Glutamatergic neuron (in vitro differentiated cells): ENCODE measurements around the gene TTLL9. TPM values are rescaled to one million over a fixed set of nuclear protein-coding genes. Genes with fewer than 3 reads are reported as not detected.

Experiments
- DNase-seq: peaks from one replicate; pipeline ENCODE4 v3.0.0; 2022
- H3K27ac Mint-ChIP-seq: one replicate; pipeline ENCODE4 v1.8.0; 2020; ENCODE audit warnings: mild to moderate bottlenecking, mixed read lengths, inconsistent platforms; ENCODE audit not compliant: unreplicated experiment
- H3K27me3 Mint-ChIP-seq: one replicate; pipeline ENCODE4 v1.8.0; 2020; ENCODE audit warnings: mild to moderate bottlenecking, moderate library complexity, mixed read lengths, inconsistent platforms; ENCODE audit not compliant: unreplicated experiment
- H3K36me3 Mint-ChIP-seq: one replicate; pipeline ENCODE4 v1.8.0; 2020; ENCODE audit warnings: mild to moderate bottlenecking, mixed read lengths, inconsistent platforms; ENCODE audit not compliant: unreplicated experiment
- H3K4me1 Mint-ChIP-seq: one replicate; pipeline ENCODE4 v1.8.0; 2020; ENCODE audit warnings: mild to moderate bottlenecking, low read depth, mixed read lengths, inconsistent platforms; ENCODE audit not compliant: unreplicated experiment
- H3K4me3 Mint-ChIP-seq: one replicate; pipeline ENCODE4 v1.8.0; 2020; ENCODE audit warnings: mild to moderate bottlenecking, mixed read lengths, inconsistent platforms; ENCODE audit not compliant: unreplicated experiment
- H3K9me3 Mint-ChIP-seq: one replicate; pipeline ENCODE4 v1.8.0; 2020; ENCODE audit warnings: mild to moderate bottlenecking, moderate library complexity, mixed read lengths, inconsistent platforms; ENCODE audit not compliant: unreplicated experiment
- CTCF ChIP-seq: fragments of 200-600 bp; sonication (generic); IDR thresholded peaks from one replicate; pipeline ENCODE4 v1.5.0; 2021; ENCODE audit not compliant: partially characterized antibody, unreplicated experiment
- total RNA-seq: library from RNA; stranded (reverse); fragmentation: NEBNext Ultra II Directional; extraction: Animal tissue kit (Norgen Biotek cat#: 25700); gene quantifications from one replicate; pipeline ENCODE4 v1.2.1, GENCODE V29; 2021; ENCODE audit not compliant: unreplicated experiment

Gene TTLL9
- total RNA-seq, 1 donor from 2014 or later = 1.5 TPM

GRCh38 chr20:31866221-31866620 is 4.2 kb upstream of the TTLL9 start:
- H3K9me3 Mint-ChIP-seq = peaks cover 21% of the 10 kb centered on the region
- peaks cover 4% of the 10 kb centered on the region for H3K36me3 Mint-ChIP-seq
- peaks cover 36% of the 10 kb centered on the region for H3K27me3 Mint-ChIP-seq
- H3K4me3 Mint-ChIP-seq = no peak overlapping the region
- no peak for TF ChIP-seq CTCF
- H3K27ac Mint-ChIP-seq = no peak overlapping the region
- H3K4me1 Mint-ChIP-seq = peaks cover 21% of the 10 kb centered on the region
- DNase-seq = no peak

- Mint-ChIP-seq H3K36me3 (peaks cover 4% of the 10 kb centered on the region), H3K27ac (no peak overlapping the region), H3K4me3 (peak overlapping the region; percentile 98), H3K9me3 (peaks cover 8% of the 10 kb centered on the region), H3K4me1 (peaks cover 2% of the 10 kb centered on the region), H3K27me3 (peaks cover 28% of the 10 kb centered on the region)
- DNase-seq = peak; percentile 22
- no peak for TF ChIP-seq CTCF
Measured at GRCh38 chr20:31868853-31869672, 1.4 kb upstream of the TTLL9 start.

- Mint-ChIP-seq H3K4me3 (peak overlapping the region; percentile 98), H3K9me3 (peaks cover 8% of the 10 kb centered on the region), H3K27me3 (peaks cover 28% of the 10 kb centered on the region), H3K36me3 (peaks cover 4% of the 10 kb centered on the region), H3K27ac (peak overlapping the region; percentile 74), H3K4me1 (peaks cover 2% of the 10 kb centered on the region)
- no peak for DNase-seq
- TF ChIP-seq CTCF = no peak
Measured at GRCh38 chr20:31869673-31869941, 827 bp upstream of the TTLL9 start.

GRCh38 chr20:31870726-31871617 is 538 bp downstream of the TTLL9 start:
- Mint-ChIP-seq H3K27ac (no peak overlapping the region), H3K27me3 (peaks cover 25% of the 10 kb centered on the region), H3K36me3 (peaks cover 4% of the 10 kb centered on the region), H3K9me3 (peaks cover 6% of the 10 kb centered on the region), H3K4me1 (peaks cover 2% of the 10 kb centered on the region), H3K4me3 (peak overlapping the region; percentile 84)
- peak; percentile 11 for DNase-seq
- no peak for TF ChIP-seq CTCF

GRCh38 chr20:31871618-31871954 is 1.2 kb downstream of the TTLL9 start:
- Mint-ChIP-seq H3K4me1 (peaks cover 2% of the 10 kb centered on the region), H3K27ac (no peak overlapping the region), H3K9me3 (peaks cover 6% of the 10 kb centered on the region), H3K4me3 (peak overlapping the region; percentile 84), H3K27me3 (peaks cover 25% of the 10 kb centered on the region), H3K36me3 (peaks cover 4% of the 10 kb centered on the region)
- no peak for TF ChIP-seq CTCF
- DNase-seq = no peak
